Middle frontal gyrus (tissue), 1 donor: ENCODE measurements around the gene EIF3D.
"Not testable (repeated sequence)": the region's sequence is repeated elsewhere in the genome, so short reads cannot be mapped to it uniquely, and the experiment has no call there.

Source experiments
- DNase-seq: peaks from one replicate; pipeline ENCODE4 v3.0.0-alpha.2; 2015; ENCODE audit warnings: low spot score; ENCODE audit errors: extremely low spot score

EIF3D gene

GRCh38 chr22:36549033-36549432, 20.1 kb upstream of the EIF3D start:
- no peak for DNase-seq

- no peak for DNase-seq
Measured at GRCh38 chr22:36548606-36549005, 19.6 kb upstream of the EIF3D start.

GRCh38 chr22:36546932-36547331, 18.0 kb upstream of the EIF3D start:
- no peak for DNase-seq

GRCh38 chr22:36546092-36546804, 17.3 kb upstream of the EIF3D start:
- DNase-seq: no peak

DNA sequence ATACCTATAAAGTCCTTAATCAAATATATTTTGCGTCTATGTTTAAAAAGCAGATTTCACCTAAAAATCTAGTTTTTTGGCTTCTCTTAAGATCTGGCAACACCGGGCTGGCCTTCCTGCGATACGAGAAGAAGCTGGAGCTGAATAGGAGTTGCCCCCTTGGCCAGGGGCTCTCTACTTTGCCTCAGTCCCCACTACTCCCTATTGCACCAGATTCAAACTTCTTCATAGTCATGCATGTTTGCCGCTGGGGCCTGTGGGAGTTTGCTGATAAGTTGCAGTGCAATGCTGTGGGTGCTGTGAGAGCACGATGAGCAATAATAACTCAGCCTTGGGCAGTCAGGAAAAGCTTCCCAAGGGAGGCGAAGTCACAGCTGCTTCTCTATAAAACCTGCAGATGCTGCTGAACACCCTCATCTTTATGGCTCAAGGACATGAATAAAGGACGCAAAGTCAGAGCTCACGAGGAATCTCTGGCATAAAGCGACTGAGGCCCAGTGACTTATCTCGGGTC, 15.2 kb upstream of the EIF3D start:
- no peak for DNase-seq

DNA sequence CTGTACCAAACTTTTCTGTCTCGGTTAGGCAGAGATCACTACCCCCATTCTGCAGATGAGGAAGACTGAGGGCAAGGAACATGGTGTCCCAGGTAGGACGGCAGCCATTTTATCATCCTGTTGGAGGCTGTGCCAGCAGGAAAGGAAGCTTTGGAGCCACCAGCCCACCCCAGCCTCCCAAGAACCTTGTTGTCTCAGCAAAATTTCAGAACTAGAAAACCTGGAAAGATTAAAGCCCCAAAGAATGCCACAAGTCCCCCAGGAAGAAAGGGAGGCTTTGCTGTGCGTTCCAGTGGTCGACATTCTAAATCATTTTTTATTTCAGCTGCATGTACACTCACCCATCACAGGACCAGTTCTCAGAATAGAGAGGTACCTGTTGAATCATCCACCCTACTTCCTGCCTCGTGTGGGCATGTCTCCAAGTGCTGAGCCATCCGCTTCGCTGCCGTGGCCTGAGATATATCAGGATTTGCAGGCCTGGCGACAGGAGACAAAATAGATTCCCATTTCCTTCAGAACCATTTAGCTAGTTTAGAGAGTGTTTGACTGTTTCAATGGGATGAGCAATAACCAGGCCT, 13.0 kb upstream of the EIF3D start:
- no peak for DNase-seq

DNA sequence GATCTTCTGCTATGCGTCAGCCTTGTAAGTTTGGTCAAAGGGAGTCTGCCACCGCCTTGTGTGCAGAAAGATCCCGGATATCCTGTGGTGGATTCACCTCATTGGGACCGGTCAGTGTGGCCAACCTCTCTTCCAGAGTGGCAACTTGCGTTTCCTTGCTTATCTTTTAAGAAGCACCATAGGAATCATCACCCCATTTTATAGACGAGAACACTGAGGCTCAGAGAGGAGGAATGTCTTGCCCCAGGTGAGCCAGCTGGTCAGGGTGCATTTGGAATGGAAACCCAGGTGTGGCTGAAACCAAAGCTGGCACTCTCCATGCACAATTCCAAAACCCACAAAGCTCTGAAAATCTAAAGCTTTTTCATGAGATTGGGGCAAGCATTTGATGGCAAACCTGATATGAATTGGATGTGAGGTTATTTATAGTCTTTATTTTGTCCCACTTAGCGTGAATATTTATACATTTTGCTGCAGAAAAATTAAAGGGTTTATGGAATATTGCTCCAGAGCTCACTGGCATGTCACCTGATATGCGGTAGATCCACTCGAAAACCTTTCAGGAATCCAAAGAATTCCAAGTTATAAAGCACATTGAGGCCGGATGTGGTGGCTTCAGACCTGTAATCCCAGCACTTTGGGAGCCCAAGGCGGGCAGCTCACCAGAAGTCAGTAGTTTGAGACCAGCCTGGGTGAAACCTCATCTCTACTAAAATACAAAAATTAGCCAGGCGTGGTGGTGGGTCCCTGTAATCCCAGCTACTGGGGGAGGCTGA, 12.1 kb upstream of the EIF3D start:
- DNase-seq: no peak

- DNase-seq: no peak
Measured at GRCh38 chr22:36538529-36538928, 9.6 kb upstream of the EIF3D start.

DNA sequence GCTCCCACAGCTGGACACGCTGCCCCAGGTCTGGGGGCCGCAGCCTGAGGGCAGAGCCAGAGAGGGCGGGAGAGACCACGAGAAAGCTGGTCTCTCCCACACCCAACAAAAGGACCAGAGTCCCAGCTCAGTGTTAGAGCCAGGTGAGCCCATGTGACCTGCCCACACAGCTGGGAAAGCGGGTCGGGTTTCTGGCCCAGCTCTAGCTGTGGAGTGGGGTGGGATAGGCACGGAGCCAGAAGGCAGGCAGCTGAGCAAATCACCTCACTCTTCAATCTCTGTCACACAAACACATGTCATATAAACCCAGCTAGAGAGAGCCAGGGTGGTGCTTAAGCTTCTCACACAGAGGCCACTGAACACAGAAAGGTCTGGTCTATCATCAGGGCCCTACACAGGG, 7.8 kb upstream of the EIF3D start:
- DNase-seq: no peak

DNA sequence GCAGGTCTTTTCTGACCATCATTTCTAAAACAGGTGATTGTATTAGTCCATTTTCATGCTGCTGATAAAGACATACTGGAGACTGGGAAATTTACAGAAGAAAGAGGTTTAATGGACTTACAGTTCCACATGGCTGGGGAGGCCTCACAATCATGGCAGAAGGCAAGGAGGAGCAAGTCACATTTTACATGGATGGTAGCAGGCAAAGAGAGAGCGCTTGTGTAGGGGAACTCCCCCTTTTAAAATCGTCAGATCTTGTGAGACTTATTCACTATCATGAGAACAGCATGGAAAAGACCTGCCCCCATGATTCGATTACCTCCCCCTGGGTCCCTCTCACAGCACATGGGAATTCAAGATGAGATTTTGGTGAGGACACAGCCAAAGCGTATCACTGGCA, 4.4 kb upstream of the EIF3D start:
- DNase-seq: not testable (repeated sequence)

DNA sequence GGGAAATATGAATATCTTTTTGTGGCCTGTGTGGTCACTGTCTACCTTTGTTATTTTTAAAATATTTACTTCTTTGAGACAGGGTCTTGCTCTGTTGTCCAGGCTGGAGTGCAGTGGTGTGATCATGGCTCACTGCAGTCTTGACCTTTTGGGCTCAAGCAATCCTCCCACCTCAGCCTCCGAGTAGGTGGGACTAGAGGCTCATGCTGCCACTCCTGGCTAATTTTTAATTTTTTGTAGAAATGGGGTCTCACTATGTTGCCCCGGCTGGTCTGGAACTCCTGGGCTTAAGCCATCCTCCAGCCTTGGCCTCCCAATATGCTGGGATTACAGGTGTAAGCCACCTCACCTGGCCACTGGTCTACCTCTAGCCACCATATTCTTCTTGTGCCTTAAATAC, 3.5 kb upstream of the EIF3D start:
- DNase-seq: no peak

- DNase-seq: no peak
Measured at GRCh38 chr22:36528341-36528740, 625 bp downstream of the EIF3D start.

DNA sequence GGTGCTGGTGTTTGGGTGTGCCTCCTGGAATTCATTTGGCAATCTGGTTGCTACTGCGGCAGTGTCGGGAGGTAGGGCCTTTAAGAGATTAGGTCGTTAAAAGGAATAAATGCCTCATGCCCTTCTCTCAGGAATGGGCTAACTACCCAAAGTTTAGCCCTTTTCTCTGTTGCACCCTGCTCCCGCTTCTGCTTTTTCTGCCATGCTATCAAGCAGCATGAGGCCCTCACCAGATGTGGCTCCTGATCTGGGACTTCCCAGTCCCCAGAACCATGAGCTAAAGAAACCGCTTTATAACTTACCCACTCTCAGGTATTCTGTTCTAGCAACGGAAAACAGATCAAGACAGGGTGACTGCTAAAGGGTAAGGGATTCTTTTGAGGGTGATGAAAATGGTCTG, 6.3 kb downstream of the EIF3D start:
- DNase-seq: no peak

DNA sequence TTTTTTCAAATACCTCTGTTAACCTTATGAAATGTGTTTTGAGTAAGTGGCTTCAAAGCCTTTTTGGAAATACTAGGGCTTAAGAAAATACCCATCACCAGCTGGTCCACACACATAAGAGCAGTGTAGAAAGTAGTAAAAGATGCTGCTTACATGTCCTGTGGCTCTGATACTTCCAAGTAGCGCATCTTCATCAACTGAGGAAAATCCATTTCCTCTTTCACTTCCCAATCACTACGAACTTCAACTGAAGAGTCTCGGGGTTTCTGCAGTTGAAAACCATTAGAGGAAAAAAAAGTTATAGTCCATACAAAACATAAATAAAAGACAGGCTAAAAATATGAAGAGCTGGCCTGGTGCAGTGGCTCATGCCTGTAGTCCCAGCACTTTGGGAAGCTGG, 8.5 kb downstream of the EIF3D start:
- DNase-seq: no peak

DNA sequence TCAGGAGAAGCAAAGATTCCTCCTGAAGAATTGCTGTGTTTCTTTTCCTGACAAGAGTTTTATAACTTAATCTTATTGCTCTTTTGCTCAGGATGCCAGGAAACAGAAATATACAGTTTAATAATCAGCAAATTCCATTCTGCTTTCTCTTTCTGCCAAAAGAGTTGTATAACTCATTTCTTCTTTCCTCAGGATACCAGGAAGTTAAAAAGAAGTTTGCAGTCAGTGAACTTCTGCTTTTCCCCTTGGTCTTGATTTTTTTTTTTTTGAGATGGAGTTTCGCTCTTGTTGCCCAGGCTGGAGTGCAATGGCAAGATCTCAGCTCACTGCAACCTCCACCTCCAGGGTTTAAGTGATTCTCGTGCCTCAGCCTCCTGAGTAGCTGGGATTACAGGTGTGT, 9.1 kb downstream of the EIF3D start:
- not testable (repeated sequence) for DNase-seq

GRCh38 chr22:36514766-36515165, 14.2 kb downstream of the EIF3D start:
- no peak for DNase-seq

DNA sequence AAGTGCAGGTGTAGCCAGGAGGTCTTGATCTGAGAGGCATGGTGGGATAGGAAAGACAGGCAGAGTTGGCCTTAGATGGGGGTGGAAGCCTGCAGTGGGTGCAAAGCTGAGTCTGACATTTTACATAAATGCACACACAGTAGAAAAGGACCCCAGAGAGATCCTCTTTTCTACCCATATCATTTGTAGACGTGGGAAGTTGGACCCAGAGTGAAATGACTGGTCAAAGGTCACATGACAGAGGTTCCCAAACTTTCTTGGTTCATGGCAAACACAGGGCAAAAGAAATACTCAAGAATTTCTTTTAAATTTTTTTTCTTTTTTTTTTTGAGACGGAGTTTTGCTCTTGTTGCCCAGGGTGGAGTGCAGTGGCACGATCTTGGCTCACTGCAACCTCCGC, 16.0 kb downstream of the EIF3D start:
- DNase-seq: no peak

GRCh38 chr22:36512333-36512732, 16.6 kb downstream of the EIF3D start:
- DNase-seq: no peak

GRCh38 chr22:36510966-36511881, 17.7 kb downstream of the EIF3D start:
- DNase-seq: no peak

GRCh38 chr22:36510384-36510783, 18.6 kb downstream of the EIF3D start:
- no peak for DNase-seq

GRCh38 chr22:36507518-36508010, 21.4 kb downstream of the EIF3D start:
- no peak for DNase-seq
